HG03139 (cell line): ENCODE results near the gene APC2.
"Not testable (repeated sequence)": the region's sequence is repeated elsewhere in the genome, so short reads cannot be mapped to it uniquely, and the experiment has no call there.

ENCODE experiments used
- ATAC-seq: cut with Tn5 transposase; IDR thresholded peaks from one replicate; pipeline ENCODE4 v1.9.1; 2021; ENCODE audit not compliant: unreplicated experiment

The APC2 gene

DNA sequence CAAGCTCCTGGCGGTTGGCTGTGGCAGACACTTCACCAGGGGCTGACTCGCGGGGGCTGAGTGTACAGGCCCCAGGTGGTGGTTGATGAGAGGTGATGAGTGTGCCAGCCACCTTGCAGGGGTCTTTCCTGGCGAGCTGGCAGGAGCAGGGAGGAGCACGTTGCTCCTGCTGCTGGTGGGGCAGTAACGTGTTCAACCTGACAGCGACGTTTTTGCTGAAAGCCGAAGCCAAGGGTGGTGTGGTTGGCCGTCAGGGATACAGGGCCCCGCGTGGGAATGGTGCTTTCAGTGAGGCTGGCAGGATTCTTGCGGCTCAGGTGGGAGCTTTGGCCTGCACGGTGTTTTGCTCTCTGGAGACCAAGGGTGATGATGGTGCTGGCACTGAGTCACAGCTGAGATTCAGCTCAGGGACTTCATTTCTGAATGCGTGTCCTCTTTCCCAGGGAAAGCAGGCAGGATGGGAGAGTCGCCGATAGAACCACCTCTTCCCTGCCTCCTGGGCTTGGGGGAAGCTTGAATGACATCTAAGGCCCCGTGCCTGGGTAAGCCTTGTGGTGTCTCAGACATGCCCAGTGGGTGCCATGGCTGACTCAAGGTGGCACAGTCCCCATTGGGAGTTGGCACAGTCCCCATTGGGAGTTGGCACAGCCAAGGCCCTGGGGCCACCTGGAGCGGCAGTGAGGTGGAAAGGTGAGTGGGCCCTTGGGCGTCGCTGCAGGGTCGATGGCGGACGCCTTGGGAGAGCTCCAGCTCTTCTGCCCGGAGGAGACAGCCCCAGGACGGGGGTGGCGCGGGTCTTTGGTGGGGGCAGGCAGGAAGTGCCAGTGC lies 33.7 kb upstream of the APC2 start:
- no peak for ATAC-seq

DNA sequence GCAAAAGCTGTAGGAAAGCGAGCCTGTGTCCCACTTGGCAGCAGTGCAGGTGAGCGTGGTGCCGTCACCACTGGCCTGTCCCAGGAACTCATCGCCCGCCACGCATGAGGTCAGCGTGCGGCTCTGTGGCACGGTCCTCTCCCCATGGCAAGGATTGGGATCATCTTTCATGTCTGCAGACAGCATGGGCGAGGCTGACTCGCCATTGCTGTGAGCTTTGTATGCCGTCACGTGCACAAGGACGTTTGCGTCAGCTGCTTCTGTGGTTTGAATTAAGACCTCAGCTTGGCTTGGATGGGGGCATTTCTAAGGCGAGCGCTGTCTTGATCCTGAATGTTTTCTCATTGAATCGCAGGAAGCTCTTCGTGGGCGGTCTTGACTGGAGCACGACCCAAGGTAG lies 32.8 kb upstream of the APC2 start:
- no peak for ATAC-seq

DNA sequence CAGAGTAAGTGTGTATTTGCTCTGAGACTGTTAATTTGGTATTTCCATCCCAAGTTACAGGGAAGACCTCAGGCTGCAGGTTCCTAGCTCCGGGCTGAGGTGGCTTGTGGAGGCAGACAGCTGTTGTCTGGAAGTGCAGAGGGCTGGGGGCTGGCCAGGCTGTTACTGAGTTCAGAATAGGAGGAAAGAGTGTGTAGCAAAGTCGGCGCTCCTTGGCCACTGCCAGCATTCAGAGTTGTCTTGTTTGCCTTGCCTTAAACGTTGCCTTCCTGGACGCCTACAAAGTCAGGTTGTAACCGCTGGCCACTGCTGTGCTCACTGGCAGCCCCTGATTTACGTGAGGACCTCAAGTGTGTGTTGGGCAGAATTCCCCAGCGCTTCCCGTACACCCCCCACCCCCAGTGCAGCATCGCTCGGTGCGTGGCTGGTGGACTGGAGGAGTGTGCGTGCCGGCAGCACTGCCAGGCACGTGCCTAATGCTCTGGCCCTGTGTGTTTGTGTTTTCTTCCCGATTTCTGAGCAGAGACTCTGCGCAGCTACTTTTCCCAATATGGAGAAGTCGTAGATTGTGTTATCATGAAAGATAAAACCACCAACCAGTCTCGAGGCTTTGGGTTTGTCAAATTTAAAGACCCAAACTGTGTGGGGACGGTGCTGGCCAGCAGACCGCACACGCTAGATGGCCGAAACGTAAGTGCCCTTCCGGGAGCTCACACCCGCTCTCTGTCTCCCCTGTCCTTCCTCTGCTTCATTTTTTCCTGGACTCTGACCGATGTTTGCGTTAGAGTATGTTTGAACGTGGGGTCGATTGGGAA lies 32.0 kb upstream of the APC2 start:
- ATAC-seq: no peak

GRCh38 chr19:1418496-1418775 lies 31.5 kb upstream of the APC2 start:
- no peak for ATAC-seq

DNA sequence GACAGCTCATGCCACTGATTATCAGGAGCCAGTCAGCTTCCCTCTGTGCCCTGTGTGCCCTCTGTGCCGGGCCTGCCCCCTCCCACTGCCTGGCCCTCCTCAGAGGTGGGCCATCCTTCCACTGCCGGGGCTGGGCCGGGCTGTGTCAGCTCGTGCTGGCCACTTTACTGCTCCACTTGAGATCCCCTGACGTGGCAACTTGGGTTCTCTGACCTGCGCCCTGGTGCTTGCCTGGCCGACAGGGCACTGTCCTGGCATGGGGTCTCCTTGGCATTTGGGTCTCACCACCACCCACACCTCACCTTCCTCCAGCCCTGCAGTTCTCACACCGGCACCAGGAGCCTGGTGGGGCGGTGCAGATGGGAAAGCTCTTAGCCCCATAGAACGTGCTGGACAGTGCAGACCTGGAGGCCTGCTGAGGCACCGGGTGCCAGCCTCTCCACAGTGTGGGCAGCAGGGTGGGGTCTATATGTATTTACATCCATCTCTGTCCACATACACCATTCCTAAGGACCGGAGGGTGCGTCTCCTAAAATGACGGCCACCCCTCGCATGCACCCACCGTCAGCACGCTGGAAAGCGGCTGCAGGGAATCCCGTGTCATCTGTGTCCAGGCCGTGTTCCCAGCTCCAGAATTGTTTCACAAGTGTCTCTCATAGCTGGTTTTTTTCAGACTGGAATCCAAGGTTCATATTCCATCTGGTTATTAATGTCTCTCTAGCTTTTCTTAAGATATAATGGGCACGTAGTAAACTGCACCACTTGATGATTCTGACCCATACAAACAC lies 30.8 kb upstream of the APC2 start:
- no peak for ATAC-seq

- not testable (repeated sequence) for ATAC-seq
Measured at GRCh38 chr19:1420085-1420484, 29.8 kb upstream of the APC2 start.

DNA sequence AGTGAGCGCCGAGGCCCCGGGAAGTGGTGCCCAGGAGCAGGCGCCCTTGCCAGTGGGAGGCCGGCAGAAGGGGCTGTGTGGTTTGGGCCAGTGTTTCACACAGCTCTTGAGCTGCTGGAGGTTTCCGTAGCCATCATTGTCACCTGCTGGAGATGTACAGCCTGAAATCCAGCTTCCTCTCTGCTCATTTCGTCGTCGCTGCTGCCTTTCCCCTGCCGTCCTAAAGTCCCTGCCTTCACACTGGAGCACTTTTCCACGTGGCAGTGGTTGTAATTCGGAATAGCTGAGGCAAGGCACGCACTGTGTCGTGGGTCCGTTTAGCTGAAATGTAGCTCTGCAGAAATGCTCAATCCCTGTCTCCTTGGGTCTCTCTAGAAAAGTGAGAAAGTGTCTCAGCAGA lies 29.3 kb upstream of the APC2 start:
- no peak for ATAC-seq

DNA sequence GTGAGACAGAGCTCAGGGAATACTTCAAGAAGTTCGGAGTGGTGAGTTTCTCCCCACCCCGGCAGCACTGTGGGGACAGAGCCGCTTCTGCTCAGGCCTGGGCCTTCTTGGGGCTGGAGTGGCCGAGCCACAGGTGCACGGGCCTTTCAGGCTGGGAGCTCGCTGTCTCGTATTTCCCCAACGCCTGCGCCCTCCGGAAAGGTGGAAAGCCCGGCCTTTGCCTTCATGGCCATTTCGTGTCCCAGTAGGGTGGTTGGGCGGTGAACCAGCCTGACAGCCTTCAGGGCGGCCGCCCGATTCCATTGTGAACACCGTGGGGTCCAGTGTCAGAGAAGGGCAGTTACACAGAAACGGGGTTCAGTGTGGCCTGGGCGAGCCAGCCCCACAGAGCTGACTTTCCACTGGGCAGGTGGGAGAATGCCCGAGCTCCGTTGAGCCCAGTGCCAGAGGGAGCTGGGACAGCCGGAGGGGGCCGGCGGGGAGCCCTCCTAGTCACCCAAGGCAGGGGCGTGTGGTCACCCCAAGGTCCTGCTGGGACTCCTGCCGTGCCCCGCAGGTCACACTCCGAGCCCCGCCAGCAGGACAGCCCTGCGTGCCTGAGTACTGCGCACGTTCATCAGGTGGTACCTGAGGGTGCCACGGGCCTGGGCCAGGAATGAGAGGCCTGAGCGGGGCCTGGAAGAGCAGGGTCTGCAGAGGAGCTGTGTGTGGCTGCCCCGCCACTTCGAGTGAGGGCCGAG lies 28.5 kb upstream of the APC2 start:
- ATAC-seq: no peak

DNA sequence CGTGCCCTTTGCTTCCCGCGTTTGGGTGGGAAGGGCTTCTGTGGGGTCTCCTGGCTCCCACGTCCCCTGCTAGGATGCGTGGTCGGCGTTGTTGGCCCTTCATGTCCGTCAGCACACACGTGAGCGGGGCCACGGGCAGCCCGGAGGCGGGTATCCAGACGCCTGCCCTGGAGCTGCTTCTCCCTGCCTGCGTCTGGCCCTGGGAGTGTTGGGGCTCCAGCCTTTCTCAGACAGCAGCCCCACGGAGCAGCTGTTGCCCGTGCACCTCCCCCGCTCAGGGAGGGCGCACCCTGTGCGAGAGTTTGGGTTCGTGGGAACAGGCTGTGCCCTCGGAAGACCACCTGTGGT lies 28.0 kb upstream of the APC2 start:
- ATAC-seq: no peak

DNA sequence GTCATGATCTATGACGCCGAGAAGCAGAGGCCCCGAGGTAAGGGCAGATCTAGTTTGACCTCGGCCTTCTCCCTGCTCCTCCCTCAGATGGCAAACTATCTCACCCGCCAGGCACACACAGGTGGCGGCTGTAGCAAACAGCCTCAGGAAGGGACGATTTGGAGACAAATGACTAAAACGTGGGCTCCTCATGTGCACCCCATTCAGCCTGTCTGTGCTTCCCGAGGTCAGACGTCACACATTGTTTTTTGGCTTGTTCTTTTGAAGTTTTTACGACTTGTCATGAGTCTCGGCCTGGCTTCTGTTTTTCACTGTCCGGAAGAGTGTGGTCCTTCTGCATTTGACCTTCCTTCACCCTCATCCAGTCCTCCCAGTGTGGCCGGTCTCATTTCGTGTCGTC lies 27.6 kb upstream of the APC2 start:
- no peak for ATAC-seq

DNA sequence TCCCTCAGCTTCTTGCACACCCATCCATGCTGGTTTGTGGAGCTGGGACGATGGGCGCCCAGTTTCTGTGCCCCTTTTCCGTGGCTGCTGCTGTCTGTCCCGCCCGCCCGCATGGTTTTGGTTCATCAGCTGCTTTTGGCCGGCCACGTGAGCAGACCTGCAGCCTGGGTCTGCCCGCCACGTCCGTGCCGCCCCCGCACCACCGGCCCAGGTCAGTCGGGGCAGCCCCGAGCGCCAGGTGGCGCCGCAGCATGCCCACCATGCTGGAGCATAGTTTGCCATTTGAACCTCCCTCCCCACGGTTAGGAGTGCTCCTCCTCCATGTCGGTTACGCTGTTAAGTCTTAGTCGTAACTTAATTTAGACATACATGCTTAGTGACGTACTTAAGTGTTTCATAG lies 27.0 kb upstream of the APC2 start:
- ATAC-seq: no peak

DNA sequence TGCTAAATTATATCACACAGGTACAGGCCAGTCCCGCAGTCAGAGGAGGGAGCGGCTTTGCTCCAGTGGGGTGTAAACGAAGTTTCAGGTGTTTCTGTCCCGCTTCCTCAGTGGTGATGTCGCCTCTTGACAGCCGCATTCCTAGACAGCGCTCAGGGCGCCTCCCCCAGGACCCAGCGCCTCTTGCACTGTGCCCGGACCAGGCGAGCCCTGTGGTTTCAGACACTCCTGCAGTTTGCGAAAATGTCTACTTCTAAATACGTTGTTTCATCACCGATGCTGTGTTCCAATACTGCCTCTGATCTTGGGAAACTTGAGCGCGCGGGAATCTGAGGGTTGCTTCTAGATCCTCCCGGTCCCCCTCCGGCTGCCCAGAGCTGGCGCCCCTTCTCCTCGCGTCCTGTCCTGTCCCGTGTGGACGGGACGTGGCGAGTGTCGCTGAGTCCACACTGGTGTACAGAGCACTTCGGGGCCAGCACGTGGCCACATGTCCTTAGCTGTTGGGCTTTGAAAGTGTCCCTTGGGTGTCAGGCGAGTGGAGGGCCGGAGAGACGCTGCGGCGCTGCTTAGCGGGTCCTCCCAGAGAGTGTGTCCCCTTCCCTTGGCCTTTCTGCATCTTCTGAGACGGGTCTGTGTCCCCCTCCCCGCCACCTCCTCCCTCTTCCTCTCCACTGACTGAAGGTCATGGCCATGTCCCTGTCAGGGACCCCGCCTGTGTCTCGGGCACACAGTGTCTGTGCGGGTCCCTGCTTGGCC lies 26.3 kb upstream of the APC2 start:
- no peak for ATAC-seq

- ATAC-seq: no peak
Measured at GRCh38 chr19:1424192-1424955, 25.5 kb upstream of the APC2 start.

- no peak for ATAC-seq
Measured at GRCh38 chr19:1425102-1425837, 24.7 kb upstream of the APC2 start.

GRCh38 chr19:1425902-1426301 lies 24.0 kb upstream of the APC2 start:
- no peak for ATAC-seq

DNA sequence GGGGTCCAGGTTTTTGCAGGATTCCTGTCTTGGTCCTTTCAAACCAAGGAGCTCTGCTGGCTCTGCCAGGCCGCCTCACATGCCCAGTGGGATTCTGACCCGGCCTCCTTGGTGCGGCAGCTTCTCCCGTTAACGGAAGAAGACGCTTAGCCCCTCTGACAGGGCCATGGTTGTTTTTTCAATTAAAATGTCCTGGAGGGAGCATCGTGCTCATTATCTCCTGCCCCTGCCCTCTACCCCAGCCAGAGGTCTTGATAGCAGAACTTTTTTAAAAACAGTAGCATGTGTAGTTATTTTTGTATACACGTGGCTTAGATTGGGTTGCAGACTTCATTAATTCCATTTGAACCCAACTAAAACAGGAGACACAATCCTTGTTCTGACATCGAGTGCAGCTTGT lies 23.2 kb upstream of the APC2 start:
- no peak for ATAC-seq

GRCh38 chr19:1427221-1427920 lies 22.6 kb upstream of the APC2 start:
- ATAC-seq: no peak

- no peak for ATAC-seq
Measured at GRCh38 chr19:1428738-1429391, 21.1 kb upstream of the APC2 start.
